Dermis microvascular lymphatic vessel endothelial cell (primary cell): Measurements from ENCODE around the gene PCLO. TPM values are rescaled to one million over a fixed set of nuclear protein-coding genes. Genes with fewer than 3 reads are reported as not detected.
"Not testable (repeated sequence)": the region's sequence is repeated elsewhere in the genome, so short reads cannot be mapped to it uniquely, and the experiment has no call there.

ENCODE experiments used
- DNase-seq, 2 donors: peaks; one replicate each; pipeline versions ENCODE4 v3.0.0 to v3.0.0-alpha.2; 2010; ENCODE audit warnings: low read depth in 2 of 2
- total RNA-seq: library from RNA; depleted of rRNA; stranded (reverse); fragments of >200 nt; gene quantifications from 2 replicates; pipeline ENCODE4 v1.2.1, GENCODE V29; 2014

The PCLO gene
- total RNA-seq, 1 donor from 2014 or later: 1.8 TPM

DNA sequence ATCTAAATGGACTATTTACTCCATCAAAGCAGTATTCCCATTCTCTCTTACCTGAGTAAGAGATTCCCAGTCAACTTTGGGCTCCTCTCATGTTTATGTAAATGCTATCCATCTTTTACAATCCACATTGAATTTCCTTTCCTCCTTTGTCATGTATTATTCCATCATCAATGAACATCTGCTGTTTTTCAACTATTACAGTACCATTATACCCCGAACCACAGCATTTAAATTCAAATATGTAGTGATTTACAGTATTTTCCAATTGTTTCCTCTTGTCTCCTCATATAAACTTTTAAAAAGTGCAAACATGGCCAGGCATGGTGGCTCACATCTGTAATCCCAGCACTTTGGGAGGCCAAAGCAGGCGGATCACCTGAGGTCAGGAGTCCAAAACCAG lies 20.3 kb downstream of the PCLO start:
- DNase-seq: no peak

GRCh38 chr7:83141927-83142326 lies 20.8 kb downstream of the PCLO start:
- no peak for DNase-seq

DNA sequence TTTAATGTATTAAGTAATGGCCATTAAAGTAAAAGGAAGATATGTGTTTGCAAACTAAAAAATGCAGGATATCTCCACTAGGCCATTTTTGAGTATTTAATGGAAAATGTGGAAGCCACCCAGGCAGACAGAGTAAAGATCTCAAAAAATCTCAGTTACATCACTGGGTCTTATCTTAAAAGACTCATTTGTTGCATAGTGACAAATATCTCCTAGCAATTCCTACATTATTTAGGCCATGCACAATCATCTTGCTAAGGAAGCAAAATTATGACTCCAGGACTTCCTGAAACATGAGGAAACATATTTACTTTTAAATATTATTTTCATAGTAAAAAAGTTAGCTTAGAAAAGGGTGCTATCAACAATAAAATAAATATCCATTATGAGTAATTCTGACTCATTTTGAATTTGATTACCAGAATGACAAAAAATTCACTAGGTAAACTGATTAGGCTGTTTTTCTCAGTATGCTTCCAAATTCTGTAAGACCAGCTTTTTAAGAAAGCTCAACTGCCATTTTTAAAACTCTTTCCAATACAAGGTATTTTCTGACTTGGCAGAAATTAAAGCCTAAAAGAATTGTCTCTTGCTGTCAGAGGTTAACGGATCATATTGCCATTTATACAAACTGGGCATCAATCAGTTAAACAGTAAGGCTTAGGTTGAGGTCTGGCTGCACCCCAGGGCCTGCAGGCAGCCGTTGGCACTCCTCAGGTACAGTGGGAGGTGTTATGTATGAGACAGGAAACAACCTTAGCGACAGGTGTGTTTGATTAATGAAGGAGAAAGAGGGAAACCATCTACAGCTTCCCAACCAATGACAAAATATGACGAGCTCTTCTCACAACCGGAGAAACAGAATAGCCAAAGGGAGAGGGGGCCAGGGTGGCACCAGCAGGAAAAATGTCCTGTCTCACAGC lies 31.8 kb downstream of the PCLO start:
- DNase-seq: no peak

GRCh38 chr7:83130191-83130590 lies 32.5 kb downstream of the PCLO start:
- no peak for DNase-seq

DNA sequence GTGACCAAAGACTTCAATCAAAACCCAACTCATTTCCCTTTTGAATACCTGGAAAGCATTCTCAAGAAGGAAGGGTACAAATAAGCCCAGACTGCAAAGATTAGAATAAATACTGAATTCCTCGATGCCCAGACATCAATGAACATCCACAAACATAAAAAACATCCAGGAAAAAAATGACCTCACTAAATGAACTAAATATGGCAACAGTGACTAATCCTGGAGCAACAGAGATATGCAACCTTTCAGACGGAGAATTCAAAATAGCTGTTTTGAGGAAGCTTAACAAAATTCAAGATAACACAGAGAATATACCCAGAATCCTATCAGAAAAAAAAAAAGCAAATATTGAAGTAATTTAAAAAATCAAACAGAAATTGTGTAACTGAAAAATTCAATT lies 43.2 kb downstream of the PCLO start:
- DNase-seq: no peak

GRCh38 chr7:83119026-83119382 lies 43.7 kb downstream of the PCLO start:
- no peak for DNase-seq

DNA sequence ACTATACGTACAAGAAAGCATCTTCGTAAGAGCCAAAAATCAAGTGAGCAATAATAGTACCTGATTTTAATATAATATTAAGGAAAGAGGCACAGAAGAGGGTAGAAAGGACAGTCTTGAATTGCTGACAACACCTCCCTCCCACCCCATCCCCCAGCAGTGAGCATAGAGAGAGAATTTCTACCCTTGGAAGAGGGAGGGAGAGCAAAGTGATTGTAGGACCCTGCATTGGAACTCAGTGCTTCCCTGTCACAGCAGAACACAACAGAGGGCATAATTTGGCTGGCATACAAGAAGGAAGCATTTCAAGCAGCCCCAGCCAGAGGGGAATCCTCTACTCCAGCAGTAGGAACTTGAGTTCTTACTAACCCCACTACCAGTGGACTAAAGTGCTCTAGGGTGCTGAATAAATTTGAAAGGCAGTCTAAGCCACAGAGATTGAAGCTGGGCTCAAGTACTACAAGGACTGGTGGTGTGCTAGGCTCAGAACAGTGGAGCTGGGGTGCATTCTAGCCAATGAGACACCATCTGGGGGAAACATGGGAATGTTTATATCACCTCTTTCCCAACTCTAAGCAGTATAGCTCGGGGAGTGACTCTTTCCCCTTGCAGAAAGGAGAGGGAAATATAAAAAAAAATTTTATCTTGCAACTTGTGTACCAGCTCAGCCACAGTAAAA lies 44.2 kb downstream of the PCLO start:
- DNase-seq: no peak

DNA sequence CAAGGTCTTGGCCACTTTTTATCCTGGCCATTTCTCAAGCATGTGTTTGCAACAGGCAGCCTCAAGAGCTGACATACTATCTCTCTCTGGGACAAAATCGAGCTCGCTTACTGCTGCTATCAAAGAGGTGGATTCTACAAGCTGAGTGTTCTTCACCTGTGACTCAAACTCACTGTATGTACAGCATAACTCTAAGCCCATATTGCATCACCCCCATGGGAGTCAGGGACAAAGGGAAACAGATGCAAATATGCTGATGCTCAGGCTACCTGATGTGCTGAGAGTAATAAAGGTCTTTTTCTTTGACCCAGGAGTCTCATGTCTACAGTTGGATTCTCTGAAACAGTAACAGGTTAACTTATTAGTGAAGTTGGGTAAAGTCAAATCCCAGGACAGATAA lies 45.2 kb downstream of the PCLO start:
- no peak for DNase-seq

DNA sequence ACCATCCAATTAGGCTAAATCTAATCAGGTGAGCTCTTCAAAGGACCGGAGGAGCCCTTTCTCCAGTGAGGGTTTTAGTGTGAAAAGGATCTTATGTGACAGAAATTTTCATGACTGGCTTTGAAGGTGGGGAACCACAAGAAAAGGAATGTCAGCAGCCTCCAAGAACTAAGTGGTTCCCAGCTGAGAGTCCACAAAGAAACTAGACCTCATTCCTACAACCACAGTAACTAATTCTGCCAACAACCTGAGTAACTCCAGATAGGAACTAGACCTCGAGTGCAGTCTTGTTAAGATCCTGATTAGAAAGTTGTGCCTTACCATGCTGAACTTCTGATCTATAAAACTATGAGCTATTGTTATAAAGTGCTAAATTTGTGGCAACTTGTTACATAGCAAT lies 51.3 kb downstream of the PCLO start:
- no peak for DNase-seq

DNA sequence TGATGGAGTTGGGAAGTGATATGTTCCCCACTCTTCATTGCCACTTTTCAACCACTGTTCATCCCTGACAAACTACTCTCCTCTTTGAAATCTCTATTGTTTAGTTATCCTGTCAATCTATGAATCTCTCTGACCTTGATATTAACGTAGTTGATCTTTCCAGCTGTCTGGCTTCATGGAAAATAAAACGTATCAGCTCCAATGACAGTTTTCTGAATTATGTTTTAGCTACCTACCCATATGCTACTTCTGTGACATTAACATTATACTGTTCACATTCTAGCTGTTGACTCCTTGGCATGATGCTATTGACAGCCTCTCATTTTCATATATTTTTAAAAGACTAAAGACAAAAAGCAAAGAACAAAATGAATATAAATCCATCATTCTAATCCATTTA lies 53.3 kb downstream of the PCLO start:
- no peak for DNase-seq

DNA sequence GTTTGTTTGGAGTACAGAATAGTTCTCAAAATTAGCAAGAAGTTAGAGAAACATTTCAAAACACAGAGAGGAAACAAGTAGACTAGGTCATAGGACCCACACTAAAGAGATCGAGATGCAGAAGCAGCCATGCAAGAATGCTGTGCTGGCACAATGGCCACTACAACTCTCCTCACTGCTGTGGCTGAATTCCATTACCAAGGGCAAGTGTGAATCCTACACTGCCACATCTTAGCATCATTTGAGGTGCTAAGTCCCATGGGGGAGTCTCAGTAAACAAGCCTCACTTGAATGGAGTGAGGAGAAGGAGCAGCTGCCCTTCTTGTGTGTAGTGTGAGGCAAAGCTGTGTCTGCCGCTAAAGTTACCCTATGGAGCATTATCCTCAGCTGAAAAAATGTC lies 56.7 kb downstream of the PCLO start:
- no peak for DNase-seq

GRCh38 chr7:83105063-83105462 lies 57.6 kb downstream of the PCLO start:
- no peak for DNase-seq

GRCh38 chr7:83101530-83101929 lies 61.2 kb downstream of the PCLO start:
- no peak for DNase-seq

DNA sequence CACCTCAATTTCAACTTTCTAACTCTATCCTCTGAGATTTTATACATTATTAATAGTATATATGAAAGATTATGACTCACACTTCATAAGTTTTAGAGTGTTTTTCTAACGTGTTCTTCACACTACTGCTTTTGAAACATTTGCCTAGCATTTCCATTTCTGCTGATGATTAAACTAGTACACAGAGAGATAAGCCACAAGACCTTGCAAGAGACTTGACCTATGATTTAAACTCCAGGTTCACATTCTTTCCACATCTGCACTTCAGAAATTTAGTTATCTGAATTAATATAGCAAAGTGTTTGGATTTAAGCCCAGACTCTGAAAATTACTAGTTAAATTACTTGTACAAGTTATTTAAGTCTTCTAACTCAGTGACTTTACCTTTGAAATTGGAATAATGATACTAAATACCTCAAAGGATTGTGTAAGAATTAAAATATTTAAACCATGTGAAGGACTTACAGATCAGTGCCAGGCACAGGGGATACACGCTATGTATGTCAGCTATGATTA lies 66.6 kb downstream of the PCLO start:
- DNase-seq: no peak

GRCh38 chr7:83085299-83085698 lies 77.4 kb downstream of the PCLO start:
- no peak for DNase-seq

DNA sequence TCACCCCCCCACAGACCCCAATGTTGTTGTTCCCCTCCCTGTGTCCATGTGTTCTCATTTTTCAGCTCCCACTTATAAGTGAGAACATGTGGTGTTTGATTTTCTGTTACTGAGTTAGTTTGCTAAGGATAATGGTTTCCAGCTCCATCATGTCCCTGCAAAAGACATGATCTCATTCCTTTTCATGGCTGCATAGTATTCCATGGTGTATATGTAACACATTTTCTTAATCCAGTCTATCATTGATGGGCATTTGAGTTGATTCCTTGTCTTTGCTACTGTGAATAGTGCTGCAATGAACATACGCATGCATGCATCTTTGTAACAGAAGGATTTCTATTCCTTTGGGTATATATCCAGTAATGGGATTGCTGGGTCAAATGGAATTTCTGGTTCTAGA lies 82.8 kb downstream of the PCLO start:
- not testable (repeated sequence) for DNase-seq

- peak; percentile 32 to 38 for DNase-seq
Observed at GRCh38 chr7:83077328-83077727, 85.4 kb downstream of the PCLO start.

DNA sequence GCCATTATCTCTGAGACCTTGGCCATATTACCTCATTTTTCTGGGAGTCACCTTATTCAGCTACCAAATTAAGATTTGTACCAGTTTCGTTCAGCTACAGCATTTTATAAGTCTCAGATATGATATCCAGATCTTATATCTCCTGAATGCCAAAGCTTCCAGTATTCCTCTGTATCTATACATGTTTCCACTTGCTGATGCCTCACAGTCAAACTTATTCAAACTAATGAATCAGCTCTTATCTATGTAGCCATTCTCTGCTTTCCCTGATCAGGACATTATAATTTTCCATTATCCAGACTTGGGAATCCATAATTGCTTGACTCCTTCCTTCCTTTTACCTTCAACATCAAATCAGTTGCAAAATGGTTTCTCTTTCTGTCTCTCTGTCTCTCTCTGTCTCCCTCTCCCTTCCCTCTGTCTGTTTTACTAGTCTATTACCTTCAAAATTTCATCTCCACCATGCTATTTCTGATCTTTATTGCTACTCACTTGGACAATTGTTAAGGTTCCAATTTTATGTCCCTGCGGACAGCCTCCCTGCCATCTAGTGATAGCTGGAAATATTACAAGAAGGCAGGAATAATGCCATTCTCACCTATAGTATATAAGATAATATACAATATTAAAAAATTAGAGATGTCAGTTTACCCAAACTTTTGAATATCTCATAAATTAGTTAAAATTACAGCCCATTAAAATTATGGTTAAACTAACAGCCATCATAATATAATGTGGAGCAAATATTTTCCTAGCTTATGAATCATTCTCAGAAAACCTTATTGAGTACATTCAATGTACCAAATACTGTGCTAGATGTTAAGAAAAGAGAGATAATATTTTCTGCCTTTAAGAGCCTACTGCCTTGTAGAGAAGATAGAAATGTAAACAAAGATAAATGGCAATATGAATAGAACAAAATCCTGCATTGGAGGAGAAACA lies 89.8 kb downstream of the PCLO start:
- DNase-seq: no peak

GRCh38 chr7:83065714-83066113 lies 97.0 kb downstream of the PCLO start:
- peak; percentile 32 to 87 for DNase-seq

DNA sequence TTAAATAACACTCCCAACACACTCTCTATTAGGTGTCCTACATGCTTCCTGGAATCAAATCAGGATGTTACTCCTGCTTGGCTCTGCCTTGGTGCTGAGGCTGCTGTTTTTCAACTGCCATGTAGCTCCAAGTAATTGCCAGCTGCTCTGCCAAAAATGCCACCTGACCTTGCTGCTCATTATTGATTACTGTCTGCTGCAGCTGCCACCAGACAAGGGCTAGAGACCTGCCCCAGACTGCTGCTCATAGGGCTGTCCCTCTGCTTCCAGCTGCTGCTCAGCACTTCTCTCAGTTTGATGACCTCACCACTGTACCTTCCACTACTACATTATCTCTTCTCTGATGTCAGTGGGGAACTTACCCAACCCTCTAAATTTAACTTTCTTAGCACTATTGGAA lies 102.5 kb downstream of the PCLO start:
- no peak for DNase-seq

GRCh38 chr7:83058667-83059066 lies 104.0 kb downstream of the PCLO start:
- no peak for DNase-seq

DNA sequence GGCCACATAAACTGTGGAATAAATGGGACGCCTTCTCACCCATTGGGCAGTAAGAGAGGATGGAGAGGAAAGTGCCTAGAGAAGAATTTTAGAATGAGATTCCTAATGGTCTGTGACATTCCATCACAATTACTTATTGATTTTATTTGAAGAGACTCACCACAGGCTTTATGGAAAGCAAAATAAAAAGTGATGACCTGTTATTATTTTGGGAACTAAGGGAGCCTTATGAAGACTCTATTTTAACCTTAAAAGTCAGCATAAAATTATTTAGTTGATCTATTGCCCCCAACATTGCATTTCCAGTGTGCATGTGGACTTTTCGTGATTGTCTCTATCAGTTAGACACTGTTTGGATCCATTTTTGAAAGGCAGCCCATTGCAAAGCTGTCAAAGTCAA lies 107.5 kb downstream of the PCLO start:
- DNase-seq: no peak
